Fibroblast of skin of right biceps (primary cell): ENCODE results near the gene RAP2A.
A peak's percentile ranks its signal among the peaks of the same experiment; 100 is the strongest.

Source experiments
- DNase-seq: peaks from one replicate; pipeline ENCODE4 v3.0.0-alpha.2; 2013

RAP2A gene

DNA sequence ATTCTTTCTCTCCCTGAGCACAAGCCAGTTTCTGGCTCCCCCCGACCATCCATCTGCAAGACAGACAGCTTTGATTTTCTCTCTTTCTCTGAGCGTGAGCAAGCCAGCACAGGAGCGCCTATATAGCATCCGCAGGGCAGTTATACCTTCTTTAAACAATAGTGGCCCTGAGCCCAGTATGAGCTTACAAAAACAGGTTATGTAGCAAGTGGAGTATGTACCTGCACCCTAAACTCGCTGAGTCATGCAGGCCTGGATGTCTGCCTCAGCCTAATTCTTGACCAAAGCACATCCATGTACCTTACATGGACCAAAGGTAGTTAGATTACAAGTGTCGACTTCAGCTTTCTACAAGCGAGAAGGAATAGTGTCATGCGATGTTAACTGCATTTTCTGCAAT is 61.7 kb downstream of the RAP2A start:
- DNase-seq: no peak

DNA sequence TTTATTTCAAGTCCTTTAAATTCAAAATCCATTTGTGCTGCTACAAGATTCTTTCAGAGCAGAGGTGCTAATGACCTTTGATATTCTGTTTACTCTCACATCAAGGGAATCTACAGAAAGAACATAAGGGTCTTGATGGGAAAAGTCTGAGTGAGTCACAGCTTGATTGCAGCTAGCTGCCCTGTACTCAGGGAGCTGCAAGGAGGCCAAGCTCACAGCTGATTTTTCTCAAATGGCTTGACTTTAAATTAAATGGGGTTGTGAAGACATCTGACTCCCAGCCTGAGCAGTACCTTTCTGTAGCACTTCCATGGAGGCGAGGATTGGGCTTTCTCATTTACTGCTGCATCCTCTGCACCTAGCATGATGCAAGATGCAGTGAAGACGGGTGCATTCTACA is 62.5 kb downstream of the RAP2A start:
- no peak for DNase-seq

DNA sequence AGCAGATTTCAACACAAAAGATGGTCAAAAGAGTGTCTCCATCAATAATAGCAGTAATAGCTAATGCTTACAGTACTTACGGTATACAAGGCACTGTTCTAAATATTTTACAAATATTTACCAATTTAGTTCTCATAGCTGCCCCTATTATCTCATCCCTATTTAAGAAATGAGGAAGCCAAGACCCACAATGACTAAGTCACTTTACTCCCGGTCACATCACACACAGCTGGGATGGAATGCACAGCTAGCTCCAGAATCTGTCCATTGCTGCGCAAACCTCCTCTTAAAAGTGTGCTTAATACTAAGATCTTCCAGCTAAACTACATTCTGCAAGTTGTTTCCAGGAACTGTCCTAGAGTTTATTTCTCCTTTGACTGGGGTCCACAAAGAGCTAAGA is 63.4 kb downstream of the RAP2A start:
- peak; percentile 14 for DNase-seq

DNA sequence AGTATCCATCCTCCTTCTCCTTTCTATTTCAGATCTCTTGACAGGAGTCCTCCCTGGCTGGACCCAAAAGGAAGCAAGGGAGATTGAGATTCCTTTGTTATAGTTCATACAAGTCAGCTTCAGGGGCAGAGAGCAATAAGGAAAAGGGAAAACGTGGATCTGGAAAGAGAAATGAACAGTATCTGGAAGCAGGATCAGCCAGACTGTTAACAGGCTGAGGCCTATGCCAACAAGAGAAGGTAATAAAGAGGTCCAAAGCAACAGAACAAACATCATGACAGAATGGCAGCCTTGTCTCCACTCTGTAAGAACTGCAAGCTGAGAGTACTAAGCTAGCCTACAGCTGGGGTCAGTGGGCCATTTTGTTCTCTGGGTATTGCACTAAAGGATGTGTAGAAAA is 64.5 kb downstream of the RAP2A start:
- no peak for DNase-seq

GRCh38 chr13:97499181-97499580 is 65.2 kb downstream of the RAP2A start:
- DNase-seq: no peak

DNA sequence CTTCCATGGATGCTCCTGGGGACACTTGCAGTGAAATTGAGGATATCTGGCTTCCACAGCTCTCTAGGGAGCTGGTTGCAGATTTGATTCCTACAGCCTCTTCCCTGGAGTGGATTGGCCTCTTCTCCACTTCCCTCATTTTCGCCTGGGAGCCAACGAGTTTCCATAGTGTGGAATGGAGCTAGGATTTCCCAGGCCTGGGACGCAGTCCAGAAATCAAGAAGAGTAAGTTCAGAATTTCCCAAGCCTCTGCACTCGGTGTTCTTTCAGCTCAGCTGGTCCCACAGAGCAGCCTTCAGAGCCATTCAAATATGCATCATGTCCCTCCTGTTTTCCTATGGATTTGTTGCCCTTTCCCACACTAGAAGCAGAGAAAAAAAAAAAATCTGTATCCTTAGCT is 68.2 kb downstream of the RAP2A start:
- DNase-seq: peak; percentile 14

DNA sequence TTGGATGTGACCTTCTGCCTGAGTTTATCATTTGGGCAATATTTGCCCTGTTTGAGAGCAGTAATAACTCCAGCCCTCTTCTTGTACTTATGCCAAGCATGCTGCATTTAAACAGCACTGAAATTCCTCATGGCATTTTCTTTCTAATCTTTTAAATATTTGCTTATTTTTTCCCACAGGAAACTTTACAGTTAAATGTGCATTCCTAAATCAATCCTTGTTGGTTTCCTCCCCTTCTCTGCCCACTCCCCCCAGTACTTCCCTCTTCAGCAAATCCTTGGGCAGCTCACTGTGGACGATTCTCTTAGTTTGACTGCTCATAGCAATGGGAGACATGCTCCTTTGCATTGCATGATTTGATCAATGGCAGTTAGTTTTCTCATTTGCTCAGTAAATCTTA is 68.7 kb downstream of the RAP2A start:
- DNase-seq: peak; percentile 9

DNA sequence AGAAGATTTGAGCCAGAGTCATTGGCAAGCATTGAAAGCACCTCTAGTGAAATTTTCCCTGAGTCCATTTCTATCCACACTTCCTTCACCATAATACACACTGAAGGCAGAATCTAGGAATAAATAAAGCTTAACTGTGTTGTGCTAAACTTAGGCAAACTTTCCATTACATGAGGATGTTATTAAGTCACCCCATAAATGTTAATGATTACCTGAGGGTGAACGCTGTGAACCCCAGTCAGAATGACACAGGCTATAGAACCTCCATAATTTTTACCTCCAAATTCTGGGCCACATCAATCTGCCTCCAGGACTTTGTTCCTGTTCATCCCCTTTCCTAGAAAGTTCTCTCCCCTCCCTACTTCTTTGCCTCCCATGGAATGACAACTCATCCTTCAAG is 71.0 kb downstream of the RAP2A start:
- no peak for DNase-seq

- DNase-seq: peak; percentile 72
Measured at GRCh38 chr13:97506511-97506910, 72.5 kb downstream of the RAP2A start.

GRCh38 chr13:97512732-97513131 is 78.8 kb downstream of the RAP2A start:
- DNase-seq: no peak

DNA sequence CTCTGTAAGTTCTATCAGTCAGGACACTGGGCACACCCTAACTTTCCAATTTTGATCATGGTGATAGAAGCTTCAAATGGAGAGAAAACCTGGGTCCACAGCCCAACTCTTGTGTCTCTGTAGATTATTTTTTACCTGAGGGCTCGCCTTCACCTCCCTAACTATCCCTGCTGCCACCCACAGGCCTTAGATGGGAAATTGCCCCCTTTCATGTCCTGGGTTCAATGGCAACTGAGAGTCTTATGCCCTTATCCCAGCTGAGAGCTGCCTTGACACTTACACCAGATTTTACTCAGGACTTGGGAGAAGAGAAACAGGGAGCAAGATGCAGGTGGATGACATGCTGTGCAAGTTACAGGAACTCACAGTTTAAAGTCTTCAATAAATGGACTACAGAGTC is 81.7 kb downstream of the RAP2A start:
- DNase-seq: no peak

- DNase-seq: no peak
Measured at GRCh38 chr13:97517967-97518366, 84.0 kb downstream of the RAP2A start.
